HG02840 (cell line): Measurements from ENCODE around the gene TEAD1.
"Not testable (repeated sequence)": the region's sequence is repeated elsewhere in the genome, so short reads cannot be mapped to it uniquely, and the experiment has no call there.

Experiments
- ATAC-seq: cut with Tn5 transposase; IDR thresholded peaks from one replicate; pipeline ENCODE4 v1.9.1; 2021; ENCODE audit warnings: mild to moderate bottlenecking, moderate library complexity, moderate number of reproducible peaks; ENCODE audit not compliant: unreplicated experiment, low FRiP score

The TEAD1 gene

DNA sequence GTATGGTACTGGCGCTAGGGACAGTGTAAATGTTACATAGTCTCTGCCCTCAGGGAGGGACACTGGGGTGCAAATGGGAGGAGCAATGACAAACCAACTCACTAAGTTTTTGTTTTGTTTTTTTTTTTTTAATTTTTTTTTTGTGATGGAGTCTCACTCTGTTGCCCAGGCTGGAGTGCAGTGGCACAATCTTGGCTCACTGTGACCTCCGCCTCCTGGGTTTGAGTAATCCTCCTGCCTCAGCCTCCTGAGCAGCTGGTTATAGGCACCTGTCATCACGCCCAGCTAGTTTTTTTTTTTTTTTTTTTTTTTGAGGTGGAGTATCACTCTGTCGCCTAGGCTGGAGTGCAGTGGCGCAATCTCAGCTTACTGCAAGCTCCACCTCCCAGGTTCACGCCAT is 83.9 kb downstream of the TEAD1 start:
- not testable (repeated sequence) for ATAC-seq

DNA sequence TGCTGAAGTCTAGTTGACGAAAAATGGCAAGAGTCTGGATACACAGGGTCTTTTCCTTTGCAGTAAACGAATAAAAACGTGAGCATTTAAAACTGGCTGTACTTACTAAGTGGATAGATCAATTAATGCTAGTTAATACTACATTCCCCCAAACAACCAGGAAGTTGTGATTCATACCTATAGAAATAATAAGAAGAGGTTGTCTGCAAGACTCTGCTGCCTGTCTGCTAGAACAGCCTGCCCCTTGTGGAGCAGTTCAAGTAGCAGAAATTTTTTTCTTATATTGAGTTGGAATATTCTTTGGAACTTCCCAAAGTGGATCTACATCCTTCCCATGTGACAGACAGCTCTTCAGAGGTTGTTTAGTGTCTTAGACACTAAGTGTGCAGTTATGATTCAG is 86.8 kb downstream of the TEAD1 start:
- ATAC-seq = no peak

DNA sequence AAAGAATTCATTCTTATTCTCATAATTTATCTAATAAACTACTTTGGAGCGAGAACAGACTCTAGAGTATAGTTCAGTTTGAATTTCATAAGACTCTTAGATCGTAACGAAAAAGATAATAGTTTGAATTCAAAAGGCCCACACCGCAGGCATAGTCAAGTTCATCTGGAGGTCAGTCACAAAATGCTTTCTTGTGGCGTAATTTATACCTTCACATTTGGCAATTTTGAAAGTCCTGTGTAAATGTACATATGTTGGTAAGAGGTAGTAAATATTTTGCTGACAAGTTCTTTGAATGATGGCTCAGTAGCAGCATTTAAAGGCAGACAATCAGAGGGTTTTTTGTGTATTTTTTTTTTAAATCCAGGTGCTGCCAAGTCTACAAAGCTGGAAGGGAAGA is 88.1 kb downstream of the TEAD1 start:
- ATAC-seq = no peak

DNA sequence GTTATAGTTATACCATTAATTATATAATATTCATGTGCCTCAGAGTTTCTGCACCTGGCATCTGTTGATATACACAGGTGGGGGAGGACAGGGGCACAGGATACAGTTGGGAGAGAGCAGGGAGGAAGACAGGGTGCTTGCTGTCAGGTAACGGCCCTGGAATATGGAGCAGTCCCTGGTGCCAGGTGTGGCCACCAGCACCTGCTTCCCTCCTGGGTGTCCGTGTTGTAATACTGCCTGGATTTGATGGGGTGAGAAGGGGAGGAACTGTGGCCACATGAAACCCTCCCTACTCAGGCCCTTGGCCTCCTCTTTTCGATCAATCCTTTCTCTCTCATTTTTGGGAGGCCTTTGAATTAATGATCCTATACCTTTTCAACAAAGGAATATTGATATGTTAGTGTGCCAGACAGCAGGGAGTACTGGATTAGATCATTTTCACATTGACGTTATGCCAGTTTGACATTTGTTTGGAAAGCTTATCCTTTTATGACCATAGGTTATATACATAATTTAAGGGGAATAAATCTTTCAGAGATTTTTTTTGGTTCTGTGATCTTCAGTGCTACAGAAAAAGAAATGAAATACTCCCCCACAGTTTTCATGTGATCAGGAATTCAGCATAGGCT is 88.6 kb downstream of the TEAD1 start:
- ATAC-seq = no peak

DNA sequence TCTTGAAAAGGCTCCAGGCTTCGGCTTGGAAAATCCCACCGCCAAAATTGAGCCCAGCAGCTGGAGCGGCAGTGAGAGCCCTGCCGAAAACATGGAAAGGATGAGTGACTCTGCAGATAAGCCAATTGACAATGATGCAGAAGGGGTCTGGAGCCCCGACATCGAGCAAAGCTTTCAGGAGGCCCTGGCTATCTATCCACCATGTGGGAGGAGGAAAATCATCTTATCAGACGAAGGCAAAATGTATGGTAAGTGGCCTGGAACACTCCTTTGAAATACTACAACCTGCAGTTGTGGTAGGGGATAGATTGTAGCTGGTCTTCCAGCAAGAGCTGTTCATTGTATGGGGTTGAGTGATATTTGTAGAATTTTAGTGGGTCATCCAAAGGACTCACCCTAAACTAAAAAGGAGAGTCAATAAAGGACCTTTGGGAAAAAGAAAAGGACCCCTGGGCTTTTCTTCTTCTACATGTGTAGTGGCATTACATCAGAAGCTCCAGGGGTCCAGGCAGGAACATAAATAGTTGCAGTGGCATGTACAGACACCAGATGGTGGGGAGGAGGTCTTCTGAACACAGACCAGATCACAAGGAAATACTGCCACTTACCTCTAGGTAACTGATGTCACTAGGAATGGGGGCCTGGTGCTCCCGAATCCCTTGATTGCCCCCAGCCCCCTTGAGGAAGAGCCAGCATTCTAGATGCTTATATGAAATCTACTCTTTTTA is 90.1 kb downstream of the TEAD1 start:
- ATAC-seq = no peak

DNA sequence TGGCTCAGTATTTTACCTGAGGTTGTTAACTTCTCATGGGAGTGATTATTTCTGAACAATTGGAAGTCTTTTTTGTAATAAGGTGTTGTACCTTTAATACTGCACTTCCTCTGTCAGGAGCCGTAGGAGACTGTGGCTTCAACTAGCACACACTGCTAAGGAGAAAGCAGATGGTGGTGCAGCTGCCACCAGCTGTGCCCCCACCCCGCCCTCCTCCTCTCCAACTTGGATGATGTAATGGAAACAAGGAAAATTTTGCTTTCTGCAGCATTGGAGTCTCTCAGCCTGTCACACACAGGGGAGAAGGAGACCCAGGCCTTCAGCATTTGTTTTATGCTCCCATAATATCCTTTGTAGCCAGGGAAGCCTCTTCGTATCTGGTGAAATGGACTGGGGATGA is 91.2 kb downstream of the TEAD1 start:
- ATAC-seq = no peak

DNA sequence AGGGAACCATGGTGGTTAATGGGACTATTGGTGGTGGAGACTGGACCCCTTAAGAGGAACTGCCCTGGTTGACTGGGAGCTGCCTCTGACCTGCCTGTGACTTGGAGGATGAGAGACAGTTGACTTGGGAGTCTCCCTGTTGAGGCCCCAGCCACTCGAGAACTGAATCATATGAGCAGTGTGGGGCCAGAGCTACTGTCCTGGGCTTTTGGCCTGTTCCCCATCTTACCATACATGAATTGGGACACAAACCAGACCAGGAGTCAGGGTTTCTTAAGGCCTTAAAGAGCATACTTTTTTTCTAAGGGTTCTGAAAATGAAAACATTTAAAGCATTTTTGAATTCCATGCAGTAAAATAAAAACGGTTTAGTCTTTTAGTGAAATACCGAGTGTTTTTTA is 92.8 kb downstream of the TEAD1 start:
- ATAC-seq = no peak

DNA sequence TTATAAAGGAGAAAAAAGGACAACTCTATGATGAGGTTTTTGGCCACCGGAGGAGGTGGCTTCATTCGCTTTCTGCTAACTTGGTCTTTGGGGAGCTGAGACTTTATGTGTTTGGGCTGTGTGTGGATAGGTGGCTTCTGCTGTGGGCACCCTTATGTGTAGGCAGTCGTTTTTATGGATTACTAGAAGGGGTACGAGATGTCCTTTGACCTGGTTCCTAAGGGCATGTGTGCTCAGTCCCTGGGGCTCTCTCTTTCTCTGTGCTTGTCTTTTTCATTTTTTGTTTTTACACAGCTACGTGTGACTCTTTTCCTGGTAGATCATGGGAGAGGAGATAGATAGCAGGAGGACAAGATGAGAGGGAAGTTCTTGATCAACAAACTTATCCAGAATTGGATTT is 93.4 kb downstream of the TEAD1 start:
- ATAC-seq = no peak

DNA sequence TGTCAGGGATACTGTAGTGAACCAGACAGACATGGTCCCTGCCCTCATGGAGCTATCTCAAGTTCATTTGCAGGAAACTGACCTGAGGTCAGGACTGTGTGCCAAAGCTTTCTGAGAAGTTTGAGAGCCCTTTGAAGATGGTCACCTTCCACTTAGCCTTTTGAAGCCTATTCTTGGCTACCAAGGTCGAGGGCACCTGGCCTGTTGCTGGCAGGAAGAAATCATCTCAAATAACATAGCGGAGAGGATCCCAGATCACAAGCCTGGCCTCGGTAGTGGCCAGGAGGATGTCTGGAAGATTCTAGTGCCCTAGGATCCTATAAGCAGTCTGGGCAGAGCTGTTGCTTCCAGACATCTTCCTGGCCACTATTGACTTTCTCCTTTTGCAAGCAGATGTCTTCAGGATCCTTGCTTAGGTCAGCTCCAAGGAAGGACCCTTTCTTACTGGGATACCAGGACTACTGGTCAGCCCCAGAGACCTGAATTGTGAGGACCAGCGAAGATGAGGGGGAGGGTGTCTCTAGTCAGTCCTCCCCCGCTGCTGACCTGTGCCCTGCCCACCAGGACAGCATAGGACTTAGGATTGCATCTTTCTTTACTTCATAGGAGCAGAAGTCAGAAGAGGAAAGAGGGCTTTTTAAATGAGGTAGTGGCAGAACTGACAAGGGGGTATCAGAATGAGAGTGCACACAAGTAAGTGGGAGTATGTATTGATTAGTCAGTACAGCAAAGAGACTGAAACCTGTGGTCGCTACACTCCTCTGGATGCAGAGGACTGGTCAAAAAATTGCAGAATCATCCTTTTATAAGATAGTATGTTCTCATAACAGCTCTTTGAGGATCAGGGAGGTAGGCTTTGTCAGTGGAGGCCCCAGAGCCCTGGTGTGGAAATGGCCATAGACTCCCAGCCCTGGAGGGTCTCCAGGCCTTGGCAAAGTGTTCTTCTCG is 94.8 kb downstream of the TEAD1 start:
- no peak for ATAC-seq

DNA sequence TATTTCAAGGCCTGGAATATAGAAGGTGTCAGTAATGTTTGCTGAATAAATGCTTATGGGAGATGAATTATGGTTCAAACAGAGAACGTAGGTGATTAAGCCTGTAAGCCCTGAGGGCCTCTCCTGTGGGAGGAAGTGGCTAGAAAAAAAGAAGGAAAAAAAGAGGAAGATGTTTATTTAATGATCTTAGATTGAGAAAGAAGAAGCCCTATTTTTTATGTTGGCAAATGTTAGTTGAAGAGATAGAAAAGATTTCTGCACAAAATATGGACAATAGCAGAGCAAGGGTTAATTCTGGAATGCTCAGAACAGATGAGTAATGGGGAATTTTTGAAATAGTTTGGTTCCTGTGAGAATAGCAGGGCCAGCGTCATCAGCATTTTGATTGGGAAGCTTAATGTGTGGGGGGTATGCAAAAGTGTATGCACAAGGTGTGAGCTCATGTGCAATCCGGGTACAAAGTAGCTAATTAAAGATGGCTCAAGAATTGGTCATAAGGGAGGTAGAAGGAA is 95.7 kb downstream of the TEAD1 start:
- ATAC-seq = no peak

DNA sequence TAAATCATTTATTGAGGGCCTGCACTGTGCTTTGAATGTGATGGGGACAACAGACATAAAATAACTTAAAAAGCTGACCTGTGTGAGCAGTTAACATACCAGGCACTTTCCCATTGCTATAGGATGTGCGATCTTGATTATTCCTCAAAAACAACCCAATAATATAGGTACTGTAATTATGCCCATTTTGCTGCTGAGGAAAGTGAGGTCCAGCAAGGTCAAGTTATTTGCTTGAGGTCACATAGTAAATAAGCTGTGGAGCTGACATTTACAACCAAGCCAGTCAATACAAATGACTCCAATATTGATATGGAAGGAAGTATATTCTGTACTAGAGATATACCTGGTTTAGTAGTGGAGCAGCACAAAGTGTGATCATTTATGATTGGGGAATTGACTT is 96.2 kb downstream of the TEAD1 start:
- no peak for ATAC-seq

DNA sequence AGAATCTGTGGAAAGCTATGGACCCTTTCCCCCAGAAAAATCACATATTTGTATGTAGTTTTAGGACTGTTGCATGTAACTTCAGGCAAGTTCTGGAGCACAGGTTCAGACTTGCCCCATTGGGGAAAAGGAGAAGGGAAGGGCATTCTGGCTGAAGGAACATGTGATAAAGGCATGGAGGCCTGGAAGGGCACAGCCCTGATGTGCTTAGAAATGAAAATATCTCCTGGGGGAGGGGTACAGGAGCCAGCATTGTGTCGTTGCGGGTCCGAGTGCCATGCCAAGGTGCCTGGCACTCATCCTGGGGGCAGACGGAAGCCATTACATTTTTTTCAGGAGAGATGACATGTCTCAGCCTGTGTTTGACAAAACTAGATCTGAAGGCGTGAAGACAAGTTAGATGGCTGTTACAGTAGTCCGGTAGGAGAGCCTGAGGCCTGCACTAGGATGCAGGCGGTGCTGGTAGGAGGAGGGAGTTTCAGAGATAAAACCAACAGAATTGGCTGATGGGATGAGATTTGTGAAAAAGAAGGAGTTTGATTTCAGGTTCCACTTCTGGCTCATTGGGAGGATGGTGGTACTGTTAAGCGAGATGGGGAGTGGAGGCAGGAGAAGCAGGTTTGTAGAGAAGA is 96.9 kb downstream of the TEAD1 start:
- ATAC-seq = no peak

DNA sequence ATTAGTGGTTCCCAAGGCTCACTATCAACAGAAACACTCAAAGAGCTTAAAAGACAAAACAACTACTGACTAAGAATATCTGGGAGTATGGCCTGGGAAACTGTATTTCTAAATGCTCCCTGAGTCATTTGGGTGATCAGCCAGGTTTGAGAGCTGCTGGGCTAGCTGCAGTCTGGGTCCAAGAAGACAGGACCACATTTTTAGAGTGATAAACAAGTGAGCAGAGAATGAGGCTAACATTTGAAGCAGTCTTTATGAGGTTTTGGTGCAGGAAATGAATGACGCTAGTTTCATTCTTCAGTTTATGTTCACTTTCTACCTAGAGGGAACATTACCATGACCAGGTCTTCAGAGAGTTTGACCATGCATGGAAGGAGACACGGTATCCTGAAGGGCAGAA is 97.7 kb downstream of the TEAD1 start:
- ATAC-seq = no peak

DNA sequence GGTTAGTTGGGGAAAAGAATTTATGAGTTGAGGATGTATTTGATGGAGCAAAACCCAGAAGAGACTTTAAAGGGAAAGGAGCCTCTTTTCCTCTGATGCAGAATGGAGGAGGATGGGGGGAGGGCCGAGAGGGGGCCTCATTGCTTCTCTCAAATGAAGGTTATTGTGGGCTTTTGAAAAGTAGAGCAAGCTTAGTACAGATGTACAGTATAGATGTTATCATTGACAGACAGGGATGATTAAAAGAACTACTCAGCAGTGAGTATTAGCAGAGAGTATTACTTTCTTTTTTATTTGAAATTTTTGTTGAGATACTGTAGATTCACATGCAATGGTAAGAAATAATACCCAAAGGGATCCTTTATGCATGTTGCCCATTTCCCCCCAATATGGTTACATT is 98.1 kb downstream of the TEAD1 start:
- ATAC-seq = no peak

DNA sequence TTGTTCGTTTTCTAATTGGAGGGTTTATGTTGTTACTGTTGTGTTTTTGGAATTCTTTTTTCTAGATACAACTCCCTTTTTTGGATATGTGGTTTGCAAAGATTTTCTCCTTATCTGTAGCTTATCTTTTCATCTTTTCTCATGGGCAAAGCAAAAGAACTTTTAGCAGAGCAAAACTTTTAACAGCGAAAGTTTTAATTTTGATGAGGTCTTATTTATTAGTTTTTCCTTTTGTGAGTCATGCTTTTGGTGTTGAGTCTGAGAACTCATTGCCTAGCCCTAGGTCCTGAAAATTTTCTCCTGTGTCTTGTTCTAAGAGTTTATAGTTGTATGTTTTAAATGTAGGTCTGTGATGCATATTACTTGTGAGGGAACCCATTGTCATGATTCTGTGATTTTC is 99.4 kb downstream of the TEAD1 start:
- no peak for ATAC-seq

DNA sequence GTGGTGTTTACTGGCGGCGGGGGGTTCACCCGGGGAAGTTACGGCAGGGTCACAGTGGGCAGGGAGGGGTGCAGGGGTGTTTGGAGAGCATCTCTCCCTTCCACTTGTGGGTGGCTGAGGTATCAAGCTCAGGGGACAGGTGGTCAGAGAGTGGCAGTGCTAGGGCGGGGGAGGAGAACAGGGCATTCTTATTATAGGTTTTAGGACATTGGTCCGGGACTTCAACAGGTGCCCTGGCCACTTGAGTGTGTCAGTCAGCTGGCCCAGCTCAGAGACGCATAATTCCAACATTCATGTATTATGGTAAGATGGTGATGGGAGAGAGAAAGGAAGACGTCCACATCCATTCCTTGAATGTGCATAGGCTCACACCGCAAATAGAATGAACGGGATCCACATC is 101.7 kb downstream of the TEAD1 start:
- ATAC-seq = no peak

DNA sequence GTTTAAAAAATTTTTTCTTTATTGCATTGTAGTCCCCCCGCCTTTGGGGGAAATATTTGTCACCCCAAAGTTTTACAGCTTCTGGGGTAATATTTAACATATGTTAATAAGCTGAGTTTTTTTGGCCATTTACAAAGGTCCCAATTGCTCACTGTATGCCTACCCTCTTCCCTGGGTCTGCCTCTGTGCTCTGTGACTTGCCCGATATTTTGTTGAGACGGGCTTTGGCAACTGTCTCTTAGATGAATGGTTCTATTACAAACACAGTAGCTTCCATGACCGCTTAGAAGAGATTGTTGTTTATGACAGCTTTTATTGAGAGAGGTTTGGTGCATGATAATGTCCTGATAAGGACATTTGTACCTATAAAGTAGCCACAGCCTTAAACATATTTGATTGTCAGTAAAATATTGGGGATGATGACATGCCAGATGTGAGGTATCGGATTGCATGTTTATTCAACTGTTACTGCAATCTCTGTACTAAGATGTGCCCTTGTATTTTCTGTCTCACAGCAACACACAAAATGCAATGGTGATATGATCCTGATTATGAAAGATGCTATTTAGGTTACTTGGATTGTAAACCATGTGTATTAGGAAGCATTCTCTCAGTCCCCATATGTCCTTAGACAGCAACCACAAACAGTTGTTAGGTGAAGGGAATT is 103.1 kb downstream of the TEAD1 start:
- no peak for ATAC-seq

DNA sequence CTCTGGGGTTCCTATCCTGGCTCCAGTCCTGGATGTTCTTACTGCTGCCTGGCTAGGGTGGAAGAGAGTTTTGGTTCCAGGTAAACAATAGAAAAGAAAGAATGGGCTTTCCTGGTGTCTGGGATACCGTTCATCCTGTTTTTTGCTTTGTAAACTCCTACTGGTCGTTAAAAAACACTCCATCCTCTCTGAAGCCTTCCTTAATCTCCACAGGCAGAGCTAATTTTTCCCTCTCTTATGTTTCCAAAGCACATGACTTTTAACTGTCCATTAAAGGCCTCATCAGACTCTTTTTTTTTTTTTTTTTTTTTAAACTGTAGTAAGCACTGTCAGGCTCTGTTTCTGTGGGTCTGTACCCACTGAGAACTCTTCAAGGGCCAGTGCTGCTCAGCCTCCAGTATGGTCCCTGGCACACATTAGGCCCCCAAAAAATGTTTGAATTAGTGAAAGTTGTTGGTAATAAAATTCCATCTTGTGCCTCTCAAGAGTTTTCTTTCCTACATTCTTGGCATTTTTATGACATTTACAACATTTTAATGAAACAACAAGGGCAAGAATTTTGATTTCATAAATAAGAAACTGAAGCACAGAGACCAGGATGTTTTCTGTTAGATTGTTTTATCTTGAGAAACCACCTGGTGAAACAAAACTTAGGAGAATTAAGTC is 104.2 kb downstream of the TEAD1 start:
- no peak for ATAC-seq

DNA sequence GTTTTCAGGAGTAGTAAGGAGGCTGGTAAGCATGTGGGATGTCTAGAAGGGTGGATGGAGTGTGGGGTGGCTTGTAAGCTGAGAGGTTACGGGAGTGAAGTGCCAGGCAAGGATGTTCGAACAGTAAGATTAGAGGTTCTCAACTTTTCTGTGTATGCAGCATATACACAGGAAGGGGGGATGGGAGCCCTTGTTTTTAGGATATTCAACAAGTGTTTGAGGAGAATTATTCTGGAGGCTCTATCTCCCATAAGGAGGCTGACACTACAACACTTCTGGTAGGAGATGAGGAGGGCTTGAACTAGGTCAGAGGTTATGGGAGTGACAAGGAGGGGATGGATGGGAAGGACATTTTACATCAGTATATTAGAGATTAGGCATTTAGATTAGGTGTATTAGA is 109.5 kb downstream of the TEAD1 start:
- ATAC-seq = no peak

DNA sequence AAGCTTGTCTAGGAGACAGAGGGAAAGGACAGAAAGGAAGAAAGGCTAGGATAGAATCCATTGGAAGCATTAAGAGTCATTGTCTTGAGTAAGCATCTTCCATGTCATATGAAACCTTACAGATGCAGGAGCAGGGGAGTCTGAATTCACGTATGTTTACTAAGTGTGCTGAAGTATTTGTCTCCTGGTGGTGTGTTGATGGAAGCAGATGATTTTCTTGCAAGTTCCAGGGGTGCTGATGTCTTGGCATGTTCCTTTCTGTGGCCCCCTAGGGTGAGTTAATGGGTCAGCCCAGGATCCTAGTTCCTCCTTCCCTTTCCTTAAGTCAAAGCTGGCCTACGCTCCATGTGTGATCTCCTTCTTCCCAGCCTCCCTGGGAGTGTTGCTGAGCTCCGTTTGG is 110.2 kb downstream of the TEAD1 start:
- ATAC-seq = no peak
